Hematopoietic multipotent progenitor cell treated with erythropoietin and hydrocortisone succinate and interleukin-3 and kit ligand, for 4 days (in vitro differentiated cells): ENCODE measurements around the gene ZNF532.
"Not testable (repeated sequence)": the region's sequence is repeated elsewhere in the genome, so short reads cannot be mapped to it uniquely, and the experiment has no call there.

Source experiments
- DNase-seq: peaks from one replicate; pipeline ENCODE4 v3.0.0-alpha.2; 2015

ZNF532 gene

GRCh38 chr18:58848685-58849084 is 16.0 kb upstream of the ZNF532 start:
- no peak for DNase-seq

GRCh38 chr18:58850786-58851469 is 13.7 kb upstream of the ZNF532 start:
- DNase-seq: no peak

GRCh38 chr18:58851856-58852255 is 12.8 kb upstream of the ZNF532 start:
- no peak for DNase-seq

GRCh38 chr18:58852629-58853028 is 12.0 kb upstream of the ZNF532 start:
- no peak for DNase-seq

- no peak for DNase-seq
Measured at GRCh38 chr18:58853561-58853960, 11.1 kb upstream of the ZNF532 start.

- not testable (repeated sequence) for DNase-seq
Measured at GRCh38 chr18:58855521-58855920, 9.2 kb upstream of the ZNF532 start.

- no peak for DNase-seq
Measured at GRCh38 chr18:58856881-58857280, 7.8 kb upstream of the ZNF532 start.

- peak; percentile 37 for DNase-seq
Measured at GRCh38 chr18:58858591-58859468, 5.8 kb upstream of the ZNF532 start.

- no peak for DNase-seq
Measured at GRCh38 chr18:58859907-58860306, 4.8 kb upstream of the ZNF532 start.

GRCh38 chr18:58860747-58861231 is 3.9 kb upstream of the ZNF532 start:
- DNase-seq: no peak

GRCh38 chr18:58861353-58861752 is 3.3 kb upstream of the ZNF532 start:
- no peak for DNase-seq

GRCh38 chr18:58861861-58862301 is 2.8 kb upstream of the ZNF532 start:
- no peak for DNase-seq

GRCh38 chr18:58862356-58862755 is 2.3 kb upstream of the ZNF532 start:
- no peak for DNase-seq

GRCh38 chr18:58862851-58863538 is 1.7 kb upstream of the ZNF532 start:
- DNase-seq: peak; percentile 18

- DNase-seq: peak; percentile 55
Measured at GRCh38 chr18:58863539-58864145, 1.0 kb upstream of the ZNF532 start.

- DNase-seq: no peak
Measured at GRCh38 chr18:58865033-58865590, 435 bp downstream of the ZNF532 start.

- no peak for DNase-seq
Measured at GRCh38 chr18:58865701-58866065, 1.0 kb downstream of the ZNF532 start.

GRCh38 chr18:58866066-58866772 is 1.5 kb downstream of the ZNF532 start:
- no peak for DNase-seq

GRCh38 chr18:58866773-58867150 is 2.1 kb downstream of the ZNF532 start:
- DNase-seq: no peak

- DNase-seq: no peak
Measured at GRCh38 chr18:58867281-58867961, 2.7 kb downstream of the ZNF532 start.

- no peak for DNase-seq
Measured at GRCh38 chr18:58868440-58868839, 3.8 kb downstream of the ZNF532 start.
